NT2/D1 (cell line): ENCODE data around the gene MAIP1.

ENCODE experiments used
- DNase-seq: peaks from one replicate; pipeline ENCODE4 v3.0.0-alpha.2; 2011; ENCODE audit warnings: low read depth, low spot score
- H3K27me3 ChIP-seq: 2 replicates; pipeline ENCODE4 v1.6.0; 2011; ENCODE audit warnings: mild to moderate bottlenecking; ENCODE audit not compliant: insufficient read length, insufficient read depth
- H3K36me3 ChIP-seq: 2 replicates; pipeline ENCODE4 v1.6.1; 2011; ENCODE audit warnings: mild to moderate bottlenecking, low read length, mixed read lengths; ENCODE audit not compliant: insufficient read depth, insufficient read length
- H3K4me1 ChIP-seq: 2 replicates; pipeline ENCODE4 v1.5.1; 2011; ENCODE audit not compliant: insufficient read depth, insufficient read length
- H3K4me3 ChIP-seq: 2 replicates; pipeline ENCODE4 v1.5.1; 2011; ENCODE audit warnings: low read depth; ENCODE audit not compliant: insufficient read length
- H3K9ac ChIP-seq: 2 replicates; pipeline ENCODE4 v1.6.0; 2011; ENCODE audit warnings: low read depth; ENCODE audit not compliant: insufficient read length
- H3K9me3 ChIP-seq: 2 replicates; pipeline ENCODE4 v1.5.1; 2011; ENCODE audit warnings: mild to moderate bottlenecking, low read length; ENCODE audit not compliant: insufficient read depth
- SUZ12 ChIP-seq: IDR thresholded peaks from 2 replicates; pipeline ENCODE4 v1.6.1; 2011; ENCODE audit not compliant: insufficient read length, insufficient read depth; ENCODE audit errors: extremely low read depth
- YY1 ChIP-seq: IDR thresholded peaks from 2 replicates; pipeline ENCODE4 v1.6.1; 2011; ENCODE audit not compliant: insufficient read length, insufficient read depth
- ZNF274 ChIP-seq: IDR thresholded peaks from 2 replicates; pipeline ENCODE4 v1.6.1; 2011; ENCODE audit warnings: mild to moderate bottlenecking, low read depth, low read length

MAIP1 gene

GRCh38 chr2:199989822-199990221 lies 34.4 kb downstream of the MAIP1 start:
- Histone ChIP-seq H3K4me1 (no peaks in the 10 kb centered on the region), H3K27me3 (no peaks in the 10 kb centered on the region)

GRCh38 chr2:199991691-199992090 lies 36.3 kb downstream of the MAIP1 start:
- H3K4me1 ChIP-seq: no peaks in the 10 kb centered on the region
- TF ChIP-seq SUZ12 (no peak), ZNF274 (no peak), YY1 (no peak)
- no peak for DNase-seq
- no peaks in the 10 kb centered on the region for H3K36me3 ChIP-seq
- no peaks in the 10 kb centered on the region for H3K27me3 ChIP-seq
- no peak overlapping the region for H3K9ac ChIP-seq
- no peak overlapping the region for H3K4me3 ChIP-seq
- H3K9me3 ChIP-seq: no peaks in the 10 kb centered on the region

More at GRCh38 chr2:199989822-199990221, 34.4 kb downstream of the MAIP1 start:
- no peak overlapping the region for H3K9ac ChIP-seq
- no peaks in the 10 kb centered on the region for H3K9me3 ChIP-seq
- no peak overlapping the region for H3K4me3 ChIP-seq
- no peak for TF ChIP-seq YY1
- TF ChIP-seq SUZ12: no peak
- no peak for TF ChIP-seq ZNF274
- H3K36me3 ChIP-seq: no peaks in the 10 kb centered on the region
- no peak for DNase-seq

DNA sequence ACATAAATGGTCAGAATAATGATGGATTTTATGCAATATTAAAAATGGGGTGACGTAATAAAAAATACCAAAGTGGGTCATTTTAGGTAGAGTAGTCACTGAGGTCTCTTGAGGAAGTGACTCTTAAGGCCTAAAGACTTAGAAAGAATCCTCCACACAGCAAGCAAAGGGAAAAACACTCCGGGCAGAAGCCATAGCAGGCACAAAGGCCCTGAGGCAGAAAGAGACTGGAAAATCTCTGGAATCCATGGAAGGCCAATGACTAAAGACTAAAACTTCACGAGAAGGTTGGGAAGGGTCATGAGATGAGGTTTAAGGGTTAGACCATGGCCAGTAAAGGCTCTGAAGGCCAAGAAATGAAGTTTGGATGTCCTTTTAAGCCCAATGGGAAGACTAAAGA lies 36.9 kb downstream of the MAIP1 start:
- H3K27me3 ChIP-seq: no peaks in the 10 kb centered on the region
- H3K9ac ChIP-seq: no peak overlapping the region
- H3K4me3 ChIP-seq: no peak overlapping the region
- TF ChIP-seq SUZ12 (no peak), ZNF274 (no peak), YY1 (no peak)
- H3K4me1 ChIP-seq: no peaks in the 10 kb centered on the region
- H3K36me3 ChIP-seq: no peaks in the 10 kb centered on the region
- H3K9me3 ChIP-seq: no peaks in the 10 kb centered on the region
- DNase-seq: no peak

GRCh38 chr2:199994371-199994770 lies 39.0 kb downstream of the MAIP1 start:
- no peak for DNase-seq
- no peaks in the 10 kb centered on the region for H3K36me3 ChIP-seq
- no peaks in the 10 kb centered on the region for H3K9me3 ChIP-seq
- H3K9ac ChIP-seq: no peak overlapping the region
- no peak overlapping the region for H3K4me3 ChIP-seq
- no peaks in the 10 kb centered on the region for H3K27me3 ChIP-seq
- no peaks in the 10 kb centered on the region for H3K4me1 ChIP-seq
- no peak for TF ChIP-seq SUZ12
- no peak for TF ChIP-seq ZNF274
- TF ChIP-seq YY1: no peak

GRCh38 chr2:199994896-199995295 lies 39.5 kb downstream of the MAIP1 start:
- H3K27me3 ChIP-seq: no peaks in the 10 kb centered on the region
- no peaks in the 10 kb centered on the region for H3K9me3 ChIP-seq
- H3K9ac ChIP-seq: no peak overlapping the region
- H3K4me3 ChIP-seq: no peak overlapping the region
- TF ChIP-seq ZNF274 (no peak), YY1 (no peak), SUZ12 (no peak)
- no peak for DNase-seq
- H3K4me1 ChIP-seq: no peaks in the 10 kb centered on the region
- no peaks in the 10 kb centered on the region for H3K36me3 ChIP-seq

- DNase-seq: no peak
- Histone ChIP-seq H3K9ac (no peak overlapping the region), H3K36me3 (no peaks in the 10 kb centered on the region), H3K4me1 (no peaks in the 10 kb centered on the region), H3K4me3 (no peak overlapping the region), H3K27me3 (no peaks in the 10 kb centered on the region), H3K9me3 (no peaks in the 10 kb centered on the region)
- TF ChIP-seq YY1 (no peak), ZNF274 (no peak), SUZ12 (no peak)
These were observed 41.9 kb downstream of the MAIP1 start for GRCh38 chr2:199997296-199997695.

DNA sequence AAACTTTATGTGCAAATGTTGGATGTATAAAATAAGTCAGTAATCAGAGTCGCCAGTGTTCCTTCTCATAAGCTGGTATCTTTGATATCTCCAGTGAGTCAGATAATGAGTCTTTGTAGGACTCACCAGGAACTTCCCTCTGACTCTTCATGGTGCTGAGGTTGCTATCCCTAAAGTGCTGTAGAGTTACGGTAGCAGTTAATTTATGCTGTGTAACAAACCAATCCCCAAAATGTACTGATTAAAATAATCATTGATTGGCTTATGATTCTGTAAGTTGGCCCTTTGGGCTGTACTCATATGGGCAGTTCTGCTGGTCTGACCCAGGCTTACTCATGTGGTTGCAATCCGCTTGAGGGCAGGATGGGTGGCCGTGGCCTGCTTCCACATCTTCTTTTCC lies 43.8 kb downstream of the MAIP1 start:
- no peak for DNase-seq
- no peak overlapping the region for H3K4me3 ChIP-seq
- no peaks in the 10 kb centered on the region for H3K9me3 ChIP-seq
- H3K4me1 ChIP-seq: peaks cover 3% of the 10 kb centered on the region
- H3K27me3 ChIP-seq: no peaks in the 10 kb centered on the region
- no peak overlapping the region for H3K9ac ChIP-seq
- TF ChIP-seq SUZ12: no peak
- TF ChIP-seq YY1: no peak
- TF ChIP-seq ZNF274: no peak
- H3K36me3 ChIP-seq: no peaks in the 10 kb centered on the region

- TF ChIP-seq ZNF274 (no peak), SUZ12 (no peak), YY1 (no peak)
- Histone ChIP-seq H3K36me3 (no peaks in the 10 kb centered on the region), H3K4me1 (peaks cover 3% of the 10 kb centered on the region), H3K9me3 (no peaks in the 10 kb centered on the region), H3K4me3 (no peak overlapping the region), H3K9ac (no peak overlapping the region), H3K27me3 (no peaks in the 10 kb centered on the region)
- no peak for DNase-seq
These were observed 45.2 kb downstream of the MAIP1 start for GRCh38 chr2:200000444-200001163.
